ENCODE data around the gene FCN1.

FCN1 gene

DNA sequence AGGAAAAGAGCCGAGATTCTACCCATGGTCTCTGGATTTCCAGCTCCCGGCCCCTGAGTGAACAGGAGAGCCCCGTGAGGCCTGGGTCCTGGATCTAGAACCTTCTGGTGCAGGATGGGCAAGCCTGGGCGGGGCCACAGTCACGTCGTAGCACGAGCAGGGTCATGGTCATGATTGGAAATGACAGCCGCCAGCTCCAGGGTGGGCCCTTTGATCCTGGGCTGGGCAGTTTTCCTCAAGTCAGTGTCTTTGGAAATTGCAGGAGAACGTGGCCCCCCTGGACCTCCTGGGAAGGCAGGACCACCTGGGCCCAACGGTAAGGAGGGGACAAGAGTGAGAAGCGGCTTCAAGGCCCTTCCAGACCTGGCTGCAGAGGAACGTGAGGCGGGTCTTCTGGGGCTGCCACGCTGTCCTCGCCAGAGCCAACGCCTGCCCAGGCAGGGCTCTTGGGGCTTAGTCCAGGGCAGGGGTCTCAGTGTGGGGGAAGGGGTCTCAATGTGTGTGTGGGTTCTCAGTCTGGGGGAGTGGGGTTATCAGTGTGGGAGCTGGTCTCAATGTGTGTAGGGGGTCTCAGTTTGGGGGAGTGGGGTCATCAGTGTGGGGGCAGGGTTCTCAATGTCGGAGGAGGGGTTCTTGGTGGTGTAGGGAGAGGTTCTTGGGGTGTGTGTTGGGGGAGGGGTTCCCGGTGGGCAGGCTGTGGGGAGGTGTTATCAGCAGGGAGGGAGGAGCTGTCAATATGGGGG lies 34.5 kb downstream of the FCN1 start:
- Histone ChIP-seq H3K4me3 (ENCODE audit: low read length) (no peak overlapping the region), H4K8ac (ENCODE audit: low read depth, low read length) (no peak overlapping the region), H3K4me1 (ENCODE audit: control insufficient read depth, low read depth, low read length) (no peaks in the 10 kb centered on the region), H3K4me2 (ENCODE audit: low read length) (no peak overlapping the region), H3K79me1 (ENCODE audit: low read length) (no peaks in the 10 kb centered on the region), H3K18ac (ENCODE audit: low read length) (no peak overlapping the region), H3K56ac (ENCODE audit: low read length) (no peak overlapping the region), H3K23ac (ENCODE audit: low read length) (no peak overlapping the region), H2AK5ac (ENCODE audit: low read length) (no peak overlapping the region), H3K79me2 (ENCODE audit: control insufficient read depth, insufficient read depth, low read length) (no peaks in the 10 kb centered on the region), H3K27ac (ENCODE audit: low read depth, low read length) (no peak overlapping the region), H3K9ac (ENCODE audit: low read length) (no peak overlapping the region), H4K5ac (ENCODE audit: low read length) (no peak overlapping the region), H2BK120ac (ENCODE audit: low read depth, low read length) (no peak overlapping the region), H3K27me3 (ENCODE audit: insufficient read depth, low read length, poor library complexity) (no peaks in the 10 kb centered on the region), H2BK5ac (ENCODE audit: low read length) (no peak overlapping the region), H3K36me3 (ENCODE audit: control insufficient read depth, insufficient read depth, low read length) (no peaks in the 10 kb centered on the region), H2BK15ac (replicated peaks; ENCODE audit: low read depth) (no peak overlapping the region), H3K4ac (ENCODE audit: low read depth, low read length) (no peak overlapping the region)
- no CpG with 5 or more reads among the region's 18 CpGs for WGBS (ENCODE audit: extremely low coverage, insufficient coverage, low lambda C conversion rate)
- no peak for DNase-seq

GRCh38 chr9:134882204-134882785 lies 35.4 kb downstream of the FCN1 start:
- H4K5ac ChIP-seq (ENCODE audit: low read length): no peak overlapping the region
- no peak overlapping the region for H2BK15ac ChIP-seq (replicated peaks; ENCODE audit: low read depth)
- H3K4ac ChIP-seq (ENCODE audit: low read depth, low read length): no peak overlapping the region
- no peak overlapping the region for H3K9ac ChIP-seq (ENCODE audit: low read length)
- no peak overlapping the region for H2BK5ac ChIP-seq (ENCODE audit: low read length)
- no peaks in the 10 kb centered on the region for H3K79me2 ChIP-seq (ENCODE audit: control insufficient read depth, insufficient read depth, low read length)
- no peak overlapping the region for H2BK120ac ChIP-seq (ENCODE audit: low read depth, low read length)
- no peaks in the 10 kb centered on the region for H3K4me1 ChIP-seq (ENCODE audit: control insufficient read depth, low read depth, low read length)
- peak overlapping the region; percentile 80 for H3K23ac ChIP-seq (ENCODE audit: low read length)
- no peak for DNase-seq
- no peak overlapping the region for H3K4me3 ChIP-seq (ENCODE audit: low read length)
- H3K79me1 ChIP-seq (ENCODE audit: low read length): no peaks in the 10 kb centered on the region
- H3K27ac ChIP-seq (ENCODE audit: low read depth, low read length): no peak overlapping the region
- no peak overlapping the region for H3K4me2 ChIP-seq (ENCODE audit: low read length)
- no peak overlapping the region for H2AK5ac ChIP-seq (ENCODE audit: low read length)
- no peaks in the 10 kb centered on the region for H3K27me3 ChIP-seq (ENCODE audit: insufficient read depth, low read length, poor library complexity)
- no peak overlapping the region for H3K18ac ChIP-seq (ENCODE audit: low read length)
- no peak overlapping the region for H4K8ac ChIP-seq (ENCODE audit: low read depth, low read length)
- H3K56ac ChIP-seq (ENCODE audit: low read length): no peak overlapping the region
- H3K36me3 ChIP-seq (ENCODE audit: control insufficient read depth, insufficient read depth, low read length): no peaks in the 10 kb centered on the region
- WGBS (ENCODE audit: extremely low coverage, insufficient coverage, low lambda C conversion rate): no CpG with 5 or more reads among the region's 3 CpGs

DNA sequence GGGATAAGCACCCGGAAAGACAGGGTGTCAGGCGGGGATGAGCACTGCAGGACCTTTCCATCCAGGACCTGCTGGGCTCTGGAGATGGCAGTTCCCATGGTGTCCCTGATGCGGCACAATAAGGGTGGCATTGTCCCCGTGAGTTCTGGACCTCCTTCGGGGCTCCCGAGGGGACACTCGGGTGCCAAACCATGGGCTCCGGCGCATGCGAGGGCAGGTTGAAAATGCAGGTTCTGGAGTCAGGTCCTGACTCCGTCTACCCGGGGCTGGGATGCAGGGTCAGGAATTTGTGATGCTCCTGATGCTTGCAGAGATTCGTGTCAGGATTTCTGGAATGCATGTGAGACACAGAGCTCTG lies 36.4 kb downstream of the FCN1 start:
- H3K4me2 ChIP-seq (ENCODE audit: low read length): no peak overlapping the region
- H3K27me3 ChIP-seq (ENCODE audit: insufficient read depth, low read length, poor library complexity): no peaks in the 10 kb centered on the region

GRCh38 chr9:134880484-134881312 lies 37.0 kb downstream of the FCN1 start, which contains the start of gene FCN2:
TSS of gene FCN2 (plus strand) at chr9:134880810. CDS start at chr9:134880822, 12 bp downstream.
- Histone ChIP-seq H3K23ac (ENCODE audit: low read length) (no peak within 1 kb of the TSS), H3K9ac (ENCODE audit: low read length) (no peak within 1 kb of the TSS), H3K79me2 (ENCODE audit: control insufficient read depth, insufficient read depth, low read length) (no peaks in the 10 kb centered on the region), H2BK5ac (ENCODE audit: low read length) (no peak within 1 kb of the TSS), H3K4me2 (ENCODE audit: low read length) (no peak within 1 kb of the TSS), H2AK5ac (ENCODE audit: low read length) (no peak within 1 kb of the TSS), H3K18ac (ENCODE audit: low read length) (no peak within 1 kb of the TSS), H3K79me1 (ENCODE audit: low read length) (no peaks in the 10 kb centered on the region), H4K8ac (ENCODE audit: low read depth, low read length) (no peak within 1 kb of the TSS), H3K4ac (ENCODE audit: low read depth, low read length) (no peak within 1 kb of the TSS), H2BK15ac (replicated peaks; ENCODE audit: low read depth) (no peak within 1 kb of the TSS), H3K27ac (ENCODE audit: low read depth, low read length) (no peak within 1 kb of the TSS), H3K4me1 (ENCODE audit: control insufficient read depth, low read depth, low read length) (no peaks in the 10 kb centered on the region), H3K36me3 (ENCODE audit: control insufficient read depth, insufficient read depth, low read length) (no peaks in the 10 kb centered on the region), H3K56ac (ENCODE audit: low read length) (no peak within 1 kb of the TSS), H3K27me3 (ENCODE audit: insufficient read depth, low read length, poor library complexity) (no peaks in the 10 kb centered on the region), H4K5ac (ENCODE audit: low read length) (no peak within 1 kb of the TSS), H3K4me3 (ENCODE audit: low read length) (no peak within 1 kb of the TSS), H2BK120ac (ENCODE audit: low read depth, low read length) (no peak within 1 kb of the TSS)
- peak; percentile 5 for DNase-seq
- WGBS (ENCODE audit: extremely low coverage, insufficient coverage, low lambda C conversion rate): no CpG with 5 or more reads among the region's 25 CpGs

More for the DNA sequence above, 36.4 kb downstream of the FCN1 start:
- no CpG with 5 or more reads among the region's 13 CpGs for WGBS (ENCODE audit: extremely low coverage, insufficient coverage, low lambda C conversion rate)
- no peak overlapping the region for H2AK5ac ChIP-seq (ENCODE audit: low read length)
- no peak for DNase-seq
- no peak overlapping the region for H3K4ac ChIP-seq (ENCODE audit: low read depth, low read length)
- H2BK15ac ChIP-seq (replicated peaks; ENCODE audit: low read depth): no peak overlapping the region
- no peaks in the 10 kb centered on the region for H3K79me1 ChIP-seq (ENCODE audit: low read length)
- no peak overlapping the region for H3K4me3 ChIP-seq (ENCODE audit: low read length)
- H3K9ac ChIP-seq (ENCODE audit: low read length): no peak overlapping the region
- no peaks in the 10 kb centered on the region for H3K79me2 ChIP-seq (ENCODE audit: control insufficient read depth, insufficient read depth, low read length)
- H3K36me3 ChIP-seq (ENCODE audit: control insufficient read depth, insufficient read depth, low read length): no peaks in the 10 kb centered on the region
- no peak overlapping the region for H3K23ac ChIP-seq (ENCODE audit: low read length)
- no peak overlapping the region for H3K27ac ChIP-seq (ENCODE audit: low read depth, low read length)
- no peak overlapping the region for H2BK5ac ChIP-seq (ENCODE audit: low read length)
- H3K4me1 ChIP-seq (ENCODE audit: control insufficient read depth, low read depth, low read length): no peaks in the 10 kb centered on the region
- no peak overlapping the region for H3K18ac ChIP-seq (ENCODE audit: low read length)
- H4K5ac ChIP-seq (ENCODE audit: low read length): no peak overlapping the region
- H4K8ac ChIP-seq (ENCODE audit: low read depth, low read length): no peak overlapping the region
- no peak overlapping the region for H3K56ac ChIP-seq (ENCODE audit: low read length)
- H2BK120ac ChIP-seq (ENCODE audit: low read depth, low read length): no peak overlapping the region

DNA sequence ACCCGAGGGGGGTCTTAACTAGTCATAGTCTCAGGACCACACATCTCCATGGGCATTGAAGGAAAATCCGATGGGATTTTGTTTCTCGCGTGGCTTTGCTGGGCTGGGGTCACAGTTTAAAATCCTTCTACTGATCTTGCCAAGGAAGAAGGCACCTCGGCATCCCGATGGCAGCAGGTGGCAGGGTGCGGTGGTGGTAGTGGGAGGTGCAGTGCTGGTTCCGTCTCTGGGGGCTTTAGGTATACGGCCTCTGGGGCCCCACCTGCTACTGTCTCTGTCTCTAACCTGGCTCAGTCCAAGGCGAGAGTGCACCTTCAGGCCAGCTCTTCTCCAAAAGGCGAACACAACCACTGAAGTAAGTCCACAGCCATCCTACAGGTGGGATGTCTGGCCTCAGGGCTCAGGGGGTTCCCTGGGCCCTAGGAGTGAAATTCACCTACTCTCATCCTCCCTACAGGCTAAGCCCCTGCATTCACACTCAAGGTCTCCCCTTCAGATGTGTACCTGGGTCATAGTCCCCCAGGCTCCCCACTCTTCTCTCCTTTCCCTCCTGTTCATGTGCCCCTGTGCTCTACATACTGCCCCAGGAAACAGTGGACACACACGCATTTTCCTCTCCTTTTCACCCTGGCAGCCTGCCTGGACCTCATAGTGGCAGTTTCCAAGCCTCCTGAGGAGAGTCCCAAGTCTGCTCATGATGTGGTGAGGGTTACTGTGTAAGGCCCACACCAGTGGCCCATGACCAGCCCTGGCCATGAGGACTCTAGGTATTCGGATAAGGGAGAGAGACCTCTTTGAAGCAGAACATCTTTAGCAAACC lies 37.8 kb downstream of the FCN1 start:
- Histone ChIP-seq H4K8ac (ENCODE audit: low read depth, low read length) (no peak overlapping the region), H3K4me3 (ENCODE audit: low read length) (no peak overlapping the region), H3K4ac (ENCODE audit: low read depth, low read length) (no peak overlapping the region), H3K27me3 (ENCODE audit: insufficient read depth, low read length, poor library complexity) (no peaks in the 10 kb centered on the region), H2BK120ac (ENCODE audit: low read depth, low read length) (no peak overlapping the region), H3K4me2 (ENCODE audit: low read length) (no peak overlapping the region), H3K56ac (ENCODE audit: low read length) (no peak overlapping the region), H3K4me1 (ENCODE audit: control insufficient read depth, low read depth, low read length) (no peaks in the 10 kb centered on the region), H3K79me1 (ENCODE audit: low read length) (no peaks in the 10 kb centered on the region), H4K5ac (ENCODE audit: low read length) (no peak overlapping the region), H2BK15ac (replicated peaks; ENCODE audit: low read depth) (no peak overlapping the region), H3K27ac (ENCODE audit: low read depth, low read length) (no peak overlapping the region), H2BK5ac (ENCODE audit: low read length) (no peak overlapping the region), H3K9ac (ENCODE audit: low read length) (no peak overlapping the region), H3K36me3 (ENCODE audit: control insufficient read depth, insufficient read depth, low read length) (no peaks in the 10 kb centered on the region), H3K18ac (ENCODE audit: low read length) (no peak overlapping the region), H3K23ac (ENCODE audit: low read length) (no peak overlapping the region), H2AK5ac (ENCODE audit: low read length) (no peak overlapping the region), H3K79me2 (ENCODE audit: control insufficient read depth, insufficient read depth, low read length) (no peaks in the 10 kb centered on the region)
- DNase-seq: no peak
- WGBS (ENCODE audit: extremely low coverage, insufficient coverage, low lambda C conversion rate): no CpG with 5 or more reads among the region's 13 CpGs

Data from mesendoderm (in vitro differentiated cells).